NCI-H526 (cell line): ENCODE data around the gene IFT27.

Experiments used
- DNase-seq, 2 experiments: peaks; one replicate each; lab custom pipeline; 2025; lab: John Stamatoyannopoulos, UW

The IFT27 gene

GRCh38 chr22:36775964-36776669, at the start of gene IFT27:
Gene IFT27, minus strand, starts transcription at chr22:36776119. Its CDS starts 412 bp downstream, at chr22:36775707.
- DNase-seq: peak; percentile 98 to 100

- DNase-seq: no peak
Measured at GRCh38 chr22:36824655-36825054, 48.7 kb upstream of the IFT27 start.

- no peak for DNase-seq
Measured at GRCh38 chr22:36823186-36823839, 47.4 kb upstream of the IFT27 start.

GRCh38 chr22:36822581-36822980, 46.7 kb upstream of the IFT27 start:
- no peak for DNase-seq

GRCh38 chr22:36819112-36819511, 43.2 kb upstream of the IFT27 start:
- no peak for DNase-seq

GRCh38 chr22:36818010-36818642, 42.2 kb upstream of the IFT27 start:
- DNase-seq: no peak

GRCh38 chr22:36817525-36817848, 41.6 kb upstream of the IFT27 start:
- peak in 1 of 2 experiments; percentile 37 for DNase-seq

GRCh38 chr22:36816636-36817524, 41.0 kb upstream of the IFT27 start, which contains the start of gene PVALB:
Gene PVALB, minus strand, starts transcription at chr22:36817035. Its CDS starts 30 bp downstream, at chr22:36817005.
- DNase-seq: peak in 1 of 2 experiments; percentile 31

GRCh38 chr22:36816339-36816635, 40.4 kb upstream of the IFT27 start:
- no peak for DNase-seq

GRCh38 chr22:36815558-36816338, 39.8 kb upstream of the IFT27 start:
- DNase-seq: no peak

- DNase-seq: no peak
Measured at GRCh38 chr22:36814801-36815200, 38.9 kb upstream of the IFT27 start.

GRCh38 chr22:36811094-36811800, 35.3 kb upstream of the IFT27 start:
- DNase-seq: no peak

GRCh38 chr22:36809351-36809750, 33.4 kb upstream of the IFT27 start:
- no peak for DNase-seq

GRCh38 chr22:36808721-36809344, 32.9 kb upstream of the IFT27 start:
- no peak for DNase-seq

GRCh38 chr22:36807627-36808026, 31.7 kb upstream of the IFT27 start:
- DNase-seq: no peak

- DNase-seq: no peak
Measured at GRCh38 chr22:36806835-36807234, 30.9 kb upstream of the IFT27 start.

- DNase-seq: no peak
Measured at GRCh38 chr22:36803358-36803757, 27.4 kb upstream of the IFT27 start.

- no peak for DNase-seq
Measured at GRCh38 chr22:36798674-36799066, 22.8 kb upstream of the IFT27 start.

- DNase-seq: no peak
Measured at GRCh38 chr22:36797911-36798673, 22.2 kb upstream of the IFT27 start.

GRCh38 chr22:36797374-36797773, 21.5 kb upstream of the IFT27 start:
- DNase-seq: no peak
